H1 (cell line): ENCODE measurements around the gene SLFNL1. TPM values are rescaled to one million over a fixed set of nuclear protein-coding genes. Genes with fewer than 3 reads are reported as not detected.

Source experiments
- CTCF ChIA-PET: fragments of 300-600 bp; sonication (Branson Sonifier 250); formaldehyde crosslinking; loops from one replicate; lab custom pipeline; 2021; ENCODE audit not compliant: partially characterized antibody; lab: Charles Lee
- POLR2A ChIA-PET: fragments of 300-600 bp; sonication (Branson Sonifier 250); formaldehyde crosslinking; loops from one replicate; lab custom pipeline; 2021; ENCODE audit warnings: inconsistent platforms; ENCODE audit not compliant: partially characterized antibody; lab: Charles Lee
- DNase-seq, 2 experiments: peaks; one replicate each; pipeline versions ENCODE4 v3.0.0 to v3.0.0-alpha.2; 2010 to 2022; ENCODE audit warnings: low spot score in 2 of 2, low read depth in 1 of 2, mixed read lengths in 1 of 2
- FAIRE-seq: peaks from 2 replicates; lab custom pipeline; 2011; peaks lifted over from hg19 to GRCh38; lab: Jason Lieb, UNC
- H2AFZ ChIP-seq: 2 replicates; pipeline ENCODE4 v1.8.1; 2012; ENCODE audit warnings: low read length, inconsistent platforms
- H2AK5ac ChIP-seq: 2 replicates; pipeline ENCODE4 v1.6.1; 2013; ENCODE audit warnings: low read depth, low read length
- H2BK120ac ChIP-seq: replicated peaks from 2 replicates; pipeline ENCODE3; 2013; ENCODE audit warnings: low read depth, low read length, inconsistent platforms
- H2BK12ac ChIP-seq: 2 replicates; pipeline ENCODE4 v1.6.1; 2013; ENCODE audit warnings: low read depth, low read length
- H2BK15ac ChIP-seq: 2 replicates; pipeline ENCODE4 v1.6.1; 2013; ENCODE audit warnings: low read length
- H2BK20ac ChIP-seq: 2 replicates; pipeline ENCODE4 v1.6.1; 2013; ENCODE audit warnings: low read length
- H2BK5ac ChIP-seq: 2 replicates; pipeline ENCODE4 v1.6.1; 2013; ENCODE audit warnings: low read depth, low read length
- H3K14ac ChIP-seq: 2 replicates; pipeline ENCODE4 v1.6.1; 2013; ENCODE audit warnings: inconsistent platforms; ENCODE audit not compliant: insufficient read length
- H3K18ac ChIP-seq: 2 replicates; pipeline ENCODE4 v1.6.1; 2013; ENCODE audit warnings: low read length; ENCODE audit errors: extremely low read depth
- H3K23ac ChIP-seq: 2 replicates; pipeline ENCODE4 v1.6.1; 2013; ENCODE audit warnings: inconsistent platforms; ENCODE audit not compliant: insufficient read length
- H3K23me2 ChIP-seq: 2 replicates; pipeline ENCODE4 v1.6.1; 2013; ENCODE audit warnings: low read depth, low read length
- H3K27ac ChIP-seq: 2 replicates; pipeline ENCODE4 v1.6.1; 2011; ENCODE audit warnings: low read depth, low read length, inconsistent platforms
- H3K27me3 ChIP-seq, 4 experiments: replicated peaks in 1 of 4; 1 replicate in 1 of 4; 2 replicates in 3 of 4; pipeline versions ENCODE4 v1.6.1 to v1.8.1; 2011 to 2013; ENCODE audit warnings: low read length in 3 of 4, mild to moderate bottlenecking in 3 of 4, inconsistent platforms in 2 of 4, mixed read lengths in 2 of 4, moderate library complexity in 1 of 4; ENCODE audit not compliant: control insufficient read depth in 3 of 4, insufficient read depth in 3 of 4; ENCODE audit errors: extremely low read depth in 1 of 4
- H3K36me3 ChIP-seq, 4 experiments: 2 replicates each; pipeline versions ENCODE4 v1.6.1 to v1.8.1; 2011 to 2013; ENCODE audit warnings: mild to moderate bottlenecking in 4 of 4, low read length in 3 of 4, moderate library complexity in 2 of 4, control low read depth in 1 of 4, inconsistent platforms in 1 of 4; ENCODE audit not compliant: insufficient read depth in 4 of 4, control insufficient read depth in 2 of 4
- H3K4ac ChIP-seq: replicated peaks from 2 replicates; pipeline ENCODE3; 2013; ENCODE audit warnings: low read length, low read depth, mixed read lengths, inconsistent platforms; ENCODE audit not compliant: insufficient read length
- H3K4me1 ChIP-seq, 4 experiments: replicated peaks in 1 of 4; 1 replicate in 1 of 4; 2 replicates in 3 of 4; pipeline versions ENCODE4 v1.6.1 to v1.8.1; 2011 to 2013; ENCODE audit warnings: low read length in 3 of 4, inconsistent platforms in 2 of 4, mixed read lengths in 1 of 4; ENCODE audit not compliant: insufficient read depth in 4 of 4, control insufficient read depth in 3 of 4
- H3K4me2 ChIP-seq, 2 experiments: 2 replicates each; pipeline versions ENCODE4 v1.6.1 to v1.8.1; 2011 to 2013; ENCODE audit warnings: low read depth in 2 of 2, low read length in 2 of 2, control low read depth in 1 of 2, inconsistent platforms in 1 of 2, mild to moderate bottlenecking in 1 of 2; ENCODE audit not compliant: insufficient read depth in 1 of 2
- H3K4me3 ChIP-seq, 4 experiments: fragments of 200-600, 300-600 bp in 1 of 4; sonication (generic), shearing (Covaris generic), sonication (Bioruptor Twin) in 1 of 4; 2 replicates each; pipeline versions ENCODE4 v1.5.1 to v1.8.1; 2011 to 2016; ENCODE audit warnings: low read length in 4 of 4, low read depth in 3 of 4, control low read depth in 2 of 4, inconsistent platforms in 2 of 4, mild to moderate bottlenecking in 2 of 4, mixed read lengths in 1 of 4, moderate library complexity in 1 of 4; ENCODE audit not compliant: insufficient read depth in 2 of 4; ENCODE audit errors: extremely low read depth in 1 of 4
- H3K56ac ChIP-seq: replicated peaks from 2 replicates; pipeline ENCODE3; 2013; ENCODE audit warnings: low read depth, mild to moderate bottlenecking, mixed read lengths, low read length, inconsistent platforms; ENCODE audit not compliant: insufficient read length
- H3K79me1 ChIP-seq: 2 replicates; pipeline ENCODE4 v1.6.1; 2013; ENCODE audit warnings: low read depth, low read length, control low read depth
- H3K79me2 ChIP-seq, 2 experiments: 2 replicates each; pipeline versions ENCODE4 v1.6.1 to v1.8.1; 2012 to 2013; ENCODE audit warnings: low read length in 2 of 2, mild to moderate bottlenecking in 2 of 2, inconsistent platforms in 1 of 2; ENCODE audit not compliant: insufficient read depth in 2 of 2, control insufficient read depth in 1 of 2
- H3K9ac ChIP-seq, 4 experiments: replicated peaks in 1 of 4; 1 replicate in 1 of 4; 2 replicates in 3 of 4; pipeline versions ENCODE4 v1.6.1 to v1.8.1; 2011 to 2013; ENCODE audit warnings: low read depth in 3 of 4, low read length in 3 of 4, control low read depth in 2 of 4, mild to moderate bottlenecking in 2 of 4, moderate library complexity in 2 of 4, inconsistent platforms in 1 of 4; ENCODE audit errors: extremely low read depth in 1 of 4
- H3K9me3 ChIP-seq, 2 experiments: 2 replicates each; pipeline versions ENCODE4 v1.6.1 to v1.8.1; 2012 to 2013; ENCODE audit warnings: mild to moderate bottlenecking in 2 of 2, moderate library complexity in 2 of 2, control low read depth in 1 of 2, inconsistent platforms in 1 of 2, low read depth in 1 of 2, low read length in 1 of 2, mixed read lengths in 1 of 2; ENCODE audit not compliant: insufficient read depth in 2 of 2
- H4K20me1 ChIP-seq, 2 experiments: replicated peaks in 1 of 2; 2 replicates each; pipeline versions ENCODE3 to v1.8.1; 2011 to 2013; ENCODE audit warnings: inconsistent platforms in 2 of 2, low read length in 2 of 2, mild to moderate bottlenecking in 1 of 2; ENCODE audit not compliant: insufficient read depth in 2 of 2, control insufficient read depth in 1 of 2
- H4K5ac ChIP-seq: 2 replicates; pipeline ENCODE4 v1.6.1; 2013; ENCODE audit warnings: low read length, low read depth, mixed read lengths, inconsistent platforms; ENCODE audit not compliant: insufficient read length
- H4K8ac ChIP-seq: 2 replicates; pipeline ENCODE4 v1.8.0; 2013; ENCODE audit warnings: mild to moderate bottlenecking, moderate library complexity, low read length, inconsistent platforms; ENCODE audit not compliant: insufficient read depth; ENCODE audit errors: extremely low read depth
- H4K91ac ChIP-seq: replicated peaks from 2 replicates; pipeline ENCODE3; 2013; ENCODE audit warnings: low read length, mixed read lengths, inconsistent platforms; ENCODE audit not compliant: insufficient read length
- BCL11A ChIP-seq, 2 experiments: IDR thresholded peaks; one replicate each; pipeline ENCODE4 v1.6.1; 2011; ENCODE audit warnings: low read depth in 2 of 2, low read length in 2 of 2, mild to moderate bottlenecking in 2 of 2
- EZH2 ChIP-seq: fragments of 200-600 bp; sonication (generic); IDR thresholded peaks from 2 replicates; pipeline ENCODE4 v1.7.1; 2012; ENCODE audit warnings: low read depth, mild to moderate bottlenecking, moderate library complexity, low read length, inconsistent platforms; ENCODE audit not compliant: severe bottlenecking
- JUND ChIP-seq: IDR thresholded peaks from 2 replicates; pipeline ENCODE4 v1.6.1; 2011; ENCODE audit warnings: mild to moderate bottlenecking, improper control_type of control experiment, low read length
- POU5F1 ChIP-seq: IDR thresholded peaks from 2 replicates; pipeline ENCODE4 v1.6.1; 2011; ENCODE audit warnings: low read depth, mild to moderate bottlenecking, low read length, moderate library complexity
- WGBS, 2 experiments: shearing (Covaris generic) in 1 of 2; methylation state at CpG; one replicate each; pipeline versions ENCODE4 v1.1.6 to v1.1.7; 2013 to 2015; ENCODE audit warnings: low lambda C conversion rate in 2 of 2, mixed read lengths in 2 of 2, inconsistent platforms in 1 of 2, low coverage in 1 of 2, missing lambda C conversion rate in 1 of 2; ENCODE audit not compliant: insufficient replicate concordance in 2 of 2, insufficient coverage in 1 of 2, insufficient read length in 1 of 2; ENCODE audit errors: extremely low coverage in 1 of 2, missing lambda C conversion rate in 1 of 2; 5-methylcytosine and 5-hydroxymethylcytosine counted together
- polyA plus RNA-seq, 7 experiments: library from polyadenylated mRNA; depleted of rRNA in 3 of 7; stranded (reverse) in 5 of 7; unstranded in 2 of 7; fragments of >200 nt in 5 of 7; fragments of 200-250 nt in 2 of 7; gene quantifications; 1 replicate in 5 of 7; 2 replicates in 1 of 7; 4 replicates in 1 of 7; pipeline versions ENCODE4 v1.2.1 to v1.2.3, GENCODE V29; 2011 to 2013; ENCODE audit warnings: missing spikeins in 2 of 7, mixed read lengths in 2 of 7
- total RNA-seq: library from RNA; stranded (reverse); fragmentation: NEBNext Ultra II Directional; extraction: Animal tissue kit (Norgen Biotek cat#: 25700); gene quantifications from 2 replicates; pipeline ENCODE4 v1.2.1, GENCODE V29; 2021

SLFNL1 gene
- total and polyA plus RNA-seq, 2 of the 8 experiments (the other 6 are each of a cell fraction or from before 2014, with no cell fraction given) = not detected

GRCh38 chr1:40966417-40966816, 55.1 kb downstream of the SLFNL1 start:
- FAIRE-seq (no peak), DNase-seq (no peak)
- H4K91ac ChIP-seq = no peak overlapping the region
- H3K23ac ChIP-seq = no peak overlapping the region
- no peak overlapping the region for H4K5ac ChIP-seq
- H2AK5ac ChIP-seq = no peak overlapping the region
- no peak overlapping the region for H3K9ac ChIP-seq
- H2BK15ac ChIP-seq = no peak overlapping the region
- WGBS, 2 experiments = 88% methylated on average over 4 of the region's 4 CpGs; no CpG with 5 or more reads in 1 of the 2 experiments
- H2BK20ac ChIP-seq = no peak overlapping the region
- no peak overlapping the region for H3K4me2 ChIP-seq
- H3K18ac ChIP-seq = no peak overlapping the region
- no peaks in the 10 kb centered on the region for H3K27me3 ChIP-seq
- no peak overlapping the region for H3K14ac ChIP-seq
- H3K9me3 ChIP-seq = no peaks in the 10 kb centered on the region
- no peak overlapping the region for H3K27ac ChIP-seq
- no peaks in the 10 kb centered on the region for H3K79me1 ChIP-seq
- no peaks in the 10 kb centered on the region for H3K79me2 ChIP-seq
- no peak overlapping the region for H2BK12ac ChIP-seq
- H3K36me3 ChIP-seq = no peaks in the 10 kb centered on the region
- CTCF ChIA-PET = interaction anchor here (0.9 to 4.3 kb wide), 5 partner anchors 13 to 156 kb away, joined by 3 to 30 read pairs (median 8); partner anchors contain the start of gene CTPS1
- peaks cover 0 to 3% (median 0%) of the 10 kb centered on the region in 4 experiments; a peak in 3 of 7 replicates for H3K4me1 ChIP-seq
- H3K4me3 ChIP-seq = no peak overlapping the region
- POLR2A ChIA-PET = interaction anchor here (1.3 to 1.4 kb wide), 2 partner anchors 13 to 57 kb away, joined by 4 to 8 read pairs; partner anchors contain the start of gene CTPS1
- H3K23me2 ChIP-seq = no peaks in the 10 kb centered on the region
- H4K20me1 ChIP-seq = no peaks in the 10 kb centered on the region
- no peak overlapping the region for H4K8ac ChIP-seq
- TF ChIP-seq JUND (no peak), EZH2 (no peak), BCL11A (IDR thresholded peaks at IDR 0.05; ENCODE audit: low read depth in 2 of 2, low read length in 2 of 2) (no peak), POU5F1 (no peak)
- TF ChIP-seq, all 59 proteins: peak for 0
- H2AFZ ChIP-seq = no peak overlapping the region
- H3K4ac ChIP-seq = no peak overlapping the region
- H2BK120ac ChIP-seq = no peak overlapping the region
- no peak overlapping the region for H3K56ac ChIP-seq
- no peak overlapping the region for H2BK5ac ChIP-seq
